ENCODE results near the gene STAMBPL1. TPM values are rescaled to one million over a fixed set of nuclear protein-coding genes. Genes with fewer than 3 reads are reported as not detected.

The STAMBPL1 gene
- total RNA-seq, 1 experiment from 2014 or later, result 9.4 TPM

- intact Hi-C loops (cut with micrococcal nuclease; ENCODE audit: unreplicated experiment), result no loop called here
- CTCF ChIA-PET, result no interaction called here
- H3K36me3 Mint-ChIP-seq (ENCODE audit: insufficient read depth, unreplicated experiment), result no peaks in the 10 kb centered on the region
Measured at GRCh38 chr10:88911851-88912250, 31.8 kb downstream of the STAMBPL1 start.

GRCh38 chr10:88913127-88913526, 33.1 kb downstream of the STAMBPL1 start:
- no peak overlapping the region for H3K4me3 Mint-ChIP-seq (ENCODE audit: low read depth, unreplicated experiment)

More at GRCh38 chr10:88911851-88912250, 31.8 kb downstream of the STAMBPL1 start:
- Mint-ChIP-seq H3K9me3 (ENCODE audit: low read depth, unreplicated experiment) (no peaks in the 10 kb centered on the region), H3K4me3 (ENCODE audit: low read depth, unreplicated experiment) (no peak overlapping the region), H3K27me3 (ENCODE audit: unreplicated experiment) (no peaks in the 10 kb centered on the region), H3K27ac (ENCODE audit: unreplicated experiment) (no peak overlapping the region), H3K4me1 (ENCODE audit: low read depth, unreplicated experiment) (no peaks in the 10 kb centered on the region)
- BruUV-seq (replicated peaks), result no TSS peak
- no peak for TF ChIP-seq CTCF (IDR thresholded peaks at IDR 0.05; ENCODE audit: unreplicated experiment)
- no peak for DNase-seq

GRCh38 chr10:88913788-88914187, 33.7 kb downstream of the STAMBPL1 start:
- Mint-ChIP-seq H3K4me1 (ENCODE audit: low read depth, unreplicated experiment) (no peaks in the 10 kb centered on the region), H3K9me3 (ENCODE audit: low read depth, unreplicated experiment) (no peaks in the 10 kb centered on the region), H3K27ac (ENCODE audit: unreplicated experiment) (no peak overlapping the region), H3K27me3 (ENCODE audit: unreplicated experiment) (no peaks in the 10 kb centered on the region), H3K4me3 (ENCODE audit: low read depth, unreplicated experiment) (no peak overlapping the region), H3K36me3 (ENCODE audit: insufficient read depth, unreplicated experiment) (no peaks in the 10 kb centered on the region)
- intact Hi-C loops (cut with micrococcal nuclease; ENCODE audit: unreplicated experiment), result no loop called here
- no peak for DNase-seq
- CTCF ChIA-PET, result no interaction called here
- BruUV-seq (replicated peaks), result no TSS peak
- TF ChIP-seq CTCF (IDR thresholded peaks at IDR 0.05; ENCODE audit: unreplicated experiment), result no peak

More at GRCh38 chr10:88913127-88913526, 33.1 kb downstream of the STAMBPL1 start:
- intact Hi-C loops (cut with micrococcal nuclease; ENCODE audit: unreplicated experiment), result no loop called here
- TF ChIP-seq CTCF (IDR thresholded peaks at IDR 0.05; ENCODE audit: unreplicated experiment), result no peak
- no peaks in the 10 kb centered on the region for H3K4me1 Mint-ChIP-seq (ENCODE audit: low read depth, unreplicated experiment)
- H3K9me3 Mint-ChIP-seq (ENCODE audit: low read depth, unreplicated experiment), result no peaks in the 10 kb centered on the region
- H3K27ac Mint-ChIP-seq (ENCODE audit: unreplicated experiment), result no peak overlapping the region
- DNase-seq, result no peak
- BruUV-seq (replicated peaks), result no TSS peak
- no peaks in the 10 kb centered on the region for H3K27me3 Mint-ChIP-seq (ENCODE audit: unreplicated experiment)
- H3K36me3 Mint-ChIP-seq (ENCODE audit: insufficient read depth, unreplicated experiment), result no peaks in the 10 kb centered on the region
- CTCF ChIA-PET, result no interaction called here

- H3K4me3 Mint-ChIP-seq (ENCODE audit: low read depth, unreplicated experiment), result no peak overlapping the region
- DNase-seq, result no peak
- CTCF ChIA-PET, result no interaction called here
- TF ChIP-seq CTCF (IDR thresholded peaks at IDR 0.05; ENCODE audit: unreplicated experiment), result no peak
- no peaks in the 10 kb centered on the region for H3K27me3 Mint-ChIP-seq (ENCODE audit: unreplicated experiment)
- BruUV-seq (replicated peaks), result no TSS peak
- H3K27ac Mint-ChIP-seq (ENCODE audit: unreplicated experiment), result no peak overlapping the region
- no peaks in the 10 kb centered on the region for H3K9me3 Mint-ChIP-seq (ENCODE audit: low read depth, unreplicated experiment)
- intact Hi-C loops (cut with micrococcal nuclease; ENCODE audit: unreplicated experiment), result no loop called here
- no peaks in the 10 kb centered on the region for H3K4me1 Mint-ChIP-seq (ENCODE audit: low read depth, unreplicated experiment)
- H3K36me3 Mint-ChIP-seq (ENCODE audit: insufficient read depth, unreplicated experiment), result no peaks in the 10 kb centered on the region
Measured at GRCh38 chr10:88915781-88916180, 35.7 kb downstream of the STAMBPL1 start.
